ENCODE data around the gene METTL8.
"Not testable (repeated sequence)": the region's sequence is repeated elsewhere in the genome, so short reads cannot be mapped to it uniquely, and the experiment has no call there.

The METTL8 gene

GRCh38 chr2:171316220-171316619, 117.6 kb downstream of the METTL8 start:
- no peak for DNase-seq (ENCODE audit: low read depth in 1 of 2, low spot score in 1 of 2)

- no peak for DNase-seq (ENCODE audit: low read depth in 1 of 2, low spot score in 1 of 2)
These were observed 118.0 kb downstream of the METTL8 start for GRCh38 chr2:171315781-171316180.

GRCh38 chr2:171312182-171312581, 121.6 kb downstream of the METTL8 start:
- not testable (repeated sequence) for DNase-seq (ENCODE audit: low read depth in 1 of 2, low spot score in 1 of 2)

- not testable (repeated sequence) for DNase-seq (ENCODE audit: low read depth in 1 of 2, low spot score in 1 of 2)
These were observed 122.2 kb downstream of the METTL8 start for GRCh38 chr2:171311589-171311988.

GRCh38 chr2:171310889-171311288, 122.9 kb downstream of the METTL8 start:
- DNase-seq (ENCODE audit: low read depth in 1 of 2, low spot score in 1 of 2) = no peak

GRCh38 chr2:171309455-171310286, 124.1 kb downstream of the METTL8 start:
- DNase-seq (ENCODE audit: low read depth in 1 of 2, low spot score in 1 of 2) = no peak

- no peak for DNase-seq (ENCODE audit: low read depth in 1 of 2, low spot score in 1 of 2)
These were observed 125.3 kb downstream of the METTL8 start for GRCh38 chr2:171308280-171309054.

GRCh38 chr2:171307560-171307959, 126.2 kb downstream of the METTL8 start:
- DNase-seq (ENCODE audit: low read depth in 1 of 2, low spot score in 1 of 2) = no peak

- DNase-seq (ENCODE audit: low read depth in 1 of 2, low spot score in 1 of 2) = no peak
These were observed 135.8 kb downstream of the METTL8 start for GRCh38 chr2:171297956-171298355.

GRCh38 chr2:171294608-171295007, 139.2 kb downstream of the METTL8 start:
- no peak for DNase-seq (ENCODE audit: low read depth in 1 of 2, low spot score in 1 of 2)

GRCh38 chr2:171293661-171294060, 140.1 kb downstream of the METTL8 start:
- DNase-seq (ENCODE audit: low read depth in 1 of 2, low spot score in 1 of 2) = no peak

- DNase-seq (ENCODE audit: low read depth in 1 of 2, low spot score in 1 of 2) = no peak
These were observed 143.8 kb downstream of the METTL8 start for GRCh38 chr2:171289991-171290390.

GRCh38 chr2:171289316-171289715, 144.5 kb downstream of the METTL8 start:
- DNase-seq (ENCODE audit: low read depth in 1 of 2, low spot score in 1 of 2) = no peak

- DNase-seq (ENCODE audit: low read depth in 1 of 2, low spot score in 1 of 2) = no peak
These were observed 146.2 kb downstream of the METTL8 start for GRCh38 chr2:171287611-171288010.

- DNase-seq (ENCODE audit: low read depth in 1 of 2, low spot score in 1 of 2) = no peak
These were observed 146.7 kb downstream of the METTL8 start for GRCh38 chr2:171287036-171287571.

GRCh38 chr2:171281110-171281509, 152.7 kb downstream of the METTL8 start:
- no peak for DNase-seq (ENCODE audit: low read depth in 1 of 2, low spot score in 1 of 2)

- DNase-seq (ENCODE audit: low read depth in 1 of 2, low spot score in 1 of 2) = no peak
These were observed 153.6 kb downstream of the METTL8 start for GRCh38 chr2:171279983-171280790.

GRCh38 chr2:171274757-171275156, 159.0 kb downstream of the METTL8 start:
- DNase-seq (ENCODE audit: low read depth in 1 of 2, low spot score in 1 of 2) = no peak

GRCh38 chr2:171271971-171272436, 161.8 kb downstream of the METTL8 start:
- DNase-seq (ENCODE audit: low read depth in 1 of 2, low spot score in 1 of 2) = no peak

- no peak for DNase-seq (ENCODE audit: low read depth in 1 of 2, low spot score in 1 of 2)
These were observed 162.4 kb downstream of the METTL8 start for GRCh38 chr2:171271386-171271785.

Measured in stimulated activated CD4-positive, alpha-beta T cell treated with anti-CD3 and anti-CD28 coated beads, Interleukin-15, amount 100 ng/mL, for 1 hour (primary cell).